Measurements from ENCODE around the gene L1CAM. TPM values are rescaled to one million over a fixed set of nuclear protein-coding genes. Genes with fewer than 3 reads are reported as not detected.

L1CAM gene
- total and polyA plus RNA-seq, 12 donors: 0.52 to 50.1 (median 7.2) TPM

DNA sequence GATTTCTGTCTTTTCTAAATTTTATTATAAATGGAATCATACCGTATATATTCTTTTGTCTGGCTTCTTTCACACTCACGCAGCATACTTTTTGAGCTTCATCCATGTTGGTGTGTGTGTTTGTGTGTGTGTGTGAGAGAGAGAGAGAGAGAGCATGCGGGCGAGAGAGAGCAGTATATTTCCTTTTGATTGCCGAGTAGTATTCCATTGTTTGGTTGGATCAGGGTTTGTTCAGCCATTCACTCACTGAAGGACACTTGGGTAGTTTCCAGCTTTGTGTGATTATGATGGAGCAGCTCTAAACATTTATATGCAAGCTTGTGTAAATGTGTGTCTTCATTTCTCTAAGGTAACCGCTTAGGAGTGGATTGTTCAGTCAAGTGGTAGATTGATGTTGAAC lies 3.1 kb upstream of the L1CAM start:
- no peak for TF ChIP-seq POLR2A (IDR thresholded peaks at IDR 0.05)
- TF ChIP-seq, protein P1, sequence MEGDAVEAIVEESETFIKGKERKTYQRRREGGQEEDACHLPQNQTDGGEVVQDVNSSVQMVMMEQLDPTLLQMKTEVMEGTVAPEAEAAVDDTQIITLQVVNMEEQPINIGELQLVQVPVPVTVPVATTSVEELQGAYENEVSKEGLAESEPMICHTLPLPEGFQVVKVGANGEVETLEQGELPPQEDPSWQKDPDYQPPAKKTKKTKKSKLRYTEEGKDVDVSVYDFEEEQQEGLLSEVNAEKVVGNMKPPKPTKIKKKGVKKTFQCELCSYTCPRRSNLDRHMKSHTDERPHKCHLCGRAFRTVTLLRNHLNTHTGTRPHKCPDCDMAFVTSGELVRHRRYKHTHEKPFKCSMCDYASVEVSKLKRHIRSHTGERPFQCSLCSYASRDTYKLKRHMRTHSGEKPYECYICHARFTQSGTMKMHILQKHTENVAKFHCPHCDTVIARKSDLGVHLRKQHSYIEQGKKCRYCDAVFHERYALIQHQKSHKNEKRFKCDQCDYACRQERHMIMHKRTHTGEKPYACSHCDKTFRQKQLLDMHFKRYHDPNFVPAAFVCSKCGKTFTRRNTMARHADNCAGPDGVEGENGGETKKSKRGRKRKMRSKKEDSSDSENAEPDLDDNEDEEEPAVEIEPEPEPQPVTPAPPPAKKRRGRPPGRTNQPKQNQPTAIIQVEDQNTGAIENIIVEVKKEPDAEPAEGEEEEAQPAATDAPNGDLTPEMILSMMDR (IDR thresholded peaks at IDR 0.05): no peak
- DNase-seq: no peak
- no peaks in the 10 kb centered on the region for H3K36me3 ChIP-seq (replicated peaks in 1 of 2)
- H3K9me3 ChIP-seq (replicated peaks in 1 of 3): no peaks in the 10 kb centered on the region
- H3K27ac ChIP-seq: no peak overlapping the region
- peaks cover 51% of the 10 kb centered on the region for H3K27me3 ChIP-seq
- WGBS, 4 donors: 93 to 98% (median 95%) methylated on average over 6 of the region's 6 CpGs
- H3K4me3 ChIP-seq: no peak overlapping the region
- intact Hi-C loops (cut with DNase I): no loop called here
- no peaks in the 10 kb centered on the region for H3K4me1 ChIP-seq (replicated peaks in 1 of 2)

DNA sequence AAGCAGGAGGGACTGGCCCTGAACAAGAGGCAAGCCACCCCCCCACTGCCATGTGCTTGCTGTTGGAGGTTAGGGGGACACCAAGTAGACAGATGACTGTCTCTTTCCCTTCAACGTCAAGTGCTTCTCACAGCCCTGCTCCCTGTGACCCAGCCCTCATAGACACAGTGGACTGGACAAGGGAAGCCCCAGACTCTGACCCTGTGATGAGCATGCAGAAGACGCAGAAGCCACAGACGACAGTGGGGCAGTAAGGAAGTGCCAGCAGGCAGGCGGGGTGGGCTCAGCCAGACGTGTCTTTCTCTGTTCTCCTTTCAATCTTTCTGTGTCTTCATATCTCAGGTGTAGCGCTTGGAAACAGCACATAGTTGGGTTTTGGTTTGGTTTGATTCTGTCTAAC lies 2.4 kb upstream of the L1CAM start:
- H3K27me3 ChIP-seq: peaks cover 58% of the 10 kb centered on the region
- H3K4me3 ChIP-seq: no peak overlapping the region
- no peaks in the 10 kb centered on the region for H3K36me3 ChIP-seq (replicated peaks in 1 of 2)
- intact Hi-C loops (cut with DNase I): no loop called here
- TF ChIP-seq POLR2A (IDR thresholded peaks at IDR 0.05): no peak
- TF ChIP-seq, protein P1 (IDR thresholded peaks at IDR 0.05): no peak
- 58 to 74% (median 68%) methylated on average over 6 of the region's 6 CpGs; no CpG with 5 or more reads in 1 of the 4 donors for WGBS, 4 donors
- H3K9me3 ChIP-seq (replicated peaks in 1 of 3): no peaks in the 10 kb centered on the region
- no peaks in the 10 kb centered on the region for H3K4me1 ChIP-seq (replicated peaks in 1 of 2)
- no peak overlapping the region for H3K27ac ChIP-seq
- DNase-seq: no peak

DNA sequence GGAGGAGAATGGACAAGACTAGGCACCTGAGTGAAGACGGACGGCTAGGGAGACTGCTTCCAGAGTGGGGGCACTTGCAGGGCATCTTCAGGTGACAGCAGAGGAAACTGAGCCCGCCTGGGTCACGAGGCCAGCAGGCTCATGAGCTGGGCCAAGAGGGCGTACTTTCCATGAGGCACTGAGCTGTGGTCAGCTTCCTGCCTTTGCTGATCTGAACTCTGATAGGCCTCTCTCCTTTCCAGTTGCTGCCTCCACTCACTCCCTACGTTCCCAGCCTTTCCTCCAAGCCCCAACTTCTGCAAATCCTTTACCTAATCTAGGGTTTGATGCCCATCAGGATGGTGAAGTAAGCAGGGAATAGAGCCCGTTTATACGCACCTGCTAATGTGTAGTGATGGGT lies 1.4 kb upstream of the L1CAM start:
- peaks cover 68% of the 10 kb centered on the region for H3K27me3 ChIP-seq
- intact Hi-C loops (cut with DNase I): no loop called here

DNA sequence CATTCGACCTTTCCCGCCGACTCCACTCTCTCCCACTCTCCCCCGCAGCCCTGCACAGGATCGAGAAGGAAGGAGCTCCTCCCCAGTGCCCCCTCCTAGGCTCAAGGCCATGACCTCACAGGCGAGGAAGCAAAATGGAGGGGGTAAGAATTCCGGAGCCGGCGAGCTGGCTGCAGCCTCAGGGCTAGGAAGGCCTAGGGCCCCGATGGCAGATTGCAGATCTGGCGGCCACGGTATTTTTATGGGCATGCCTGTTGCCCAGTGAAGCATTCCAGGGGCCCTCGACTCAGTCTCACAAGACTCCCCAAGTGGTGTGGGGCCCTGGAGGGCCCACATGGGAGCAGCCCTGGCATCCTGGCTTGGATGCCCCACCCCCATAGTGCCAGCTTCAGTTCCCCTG lies 942 bp upstream of the L1CAM start:
- H3K4me3 ChIP-seq: no peak overlapping the region
- H3K9me3 ChIP-seq (replicated peaks in 1 of 3): no peaks in the 10 kb centered on the region
- H3K27ac ChIP-seq: no peak overlapping the region
- H3K4me1 ChIP-seq (replicated peaks in 1 of 2): no peaks in the 10 kb centered on the region
- intact Hi-C loops (cut with DNase I): no loop called here
- no peak for DNase-seq
- peaks cover 72% of the 10 kb centered on the region for H3K27me3 ChIP-seq
- whole genome bisulfite sequencing, 4 donors: 46 to 70% (median 48%) methylated on average over 9 to 13 of the region's 13 CpGs
- no peaks in the 10 kb centered on the region for H3K36me3 ChIP-seq (replicated peaks in 1 of 2)
- TF ChIP-seq, protein P1 (IDR thresholded peaks at IDR 0.05): no peak
- no peak for TF ChIP-seq POLR2A (IDR thresholded peaks at IDR 0.05)

More for the DNA sequence above, 1.4 kb upstream of the L1CAM start:
- H3K4me3 ChIP-seq: no peak overlapping the region
- no peaks in the 10 kb centered on the region for H3K36me3 ChIP-seq (replicated peaks in 1 of 2)
- no peak overlapping the region for H3K27ac ChIP-seq
- no peaks in the 10 kb centered on the region for H3K9me3 ChIP-seq (replicated peaks in 1 of 3)
- no peak for DNase-seq
- TF ChIP-seq POLR2A (IDR thresholded peaks at IDR 0.05): no peak
- TF ChIP-seq, protein P1 (IDR thresholded peaks at IDR 0.05): no peak
- 69 to 76% (median 72%) methylated on average over 6 to 8 of the region's 8 CpGs; no CpG with 5 or more reads in 1 of the 4 donors for WGBS, 4 donors
- H3K4me1 ChIP-seq (replicated peaks in 1 of 2): no peaks in the 10 kb centered on the region

Measured in adrenal gland (tissue), 12 donors.